OCI-LY7 (cell line): ENCODE measurements around the gene MYBPC2.

ENCODE experiments used
- CTCF ChIP-seq: fragments of 200-600 bp; sonication (generic); conservative IDR thresholded peaks from 2 replicates; pipeline ENCODE4 v1.5.1; 2014; ENCODE audit warnings: mild to moderate bottlenecking, antibody characterized with exemption, low read length, moderate library complexity, mixed read lengths
- EZH2phosphoT487 ChIP-seq: fragments of 200-600 bp; sonication (generic); IDR thresholded peaks from 2 replicates; pipeline ENCODE4 v1.6.1; 2018; ENCODE audit warnings: low read depth, borderline replicate concordance, mild to moderate bottlenecking, mixed run types, antibody characterized with exemption, low read length, moderate library complexity, mixed read lengths

- no peak for TF ChIP-seq CTCF
- no peak for TF ChIP-seq EZH2phosphoT487
Observed at GRCh38 chr19:50496189-50497021, 63.7 kb downstream of the MYBPC2 start.
